ENCODE measurements around the gene FOXL3. TPM values are rescaled to one million over a fixed set of nuclear protein-coding genes. Genes with fewer than 3 reads are reported as not detected.

FOXL3 gene
- total RNA-seq, 4 donors from 2014 or later = not detected

DNA sequence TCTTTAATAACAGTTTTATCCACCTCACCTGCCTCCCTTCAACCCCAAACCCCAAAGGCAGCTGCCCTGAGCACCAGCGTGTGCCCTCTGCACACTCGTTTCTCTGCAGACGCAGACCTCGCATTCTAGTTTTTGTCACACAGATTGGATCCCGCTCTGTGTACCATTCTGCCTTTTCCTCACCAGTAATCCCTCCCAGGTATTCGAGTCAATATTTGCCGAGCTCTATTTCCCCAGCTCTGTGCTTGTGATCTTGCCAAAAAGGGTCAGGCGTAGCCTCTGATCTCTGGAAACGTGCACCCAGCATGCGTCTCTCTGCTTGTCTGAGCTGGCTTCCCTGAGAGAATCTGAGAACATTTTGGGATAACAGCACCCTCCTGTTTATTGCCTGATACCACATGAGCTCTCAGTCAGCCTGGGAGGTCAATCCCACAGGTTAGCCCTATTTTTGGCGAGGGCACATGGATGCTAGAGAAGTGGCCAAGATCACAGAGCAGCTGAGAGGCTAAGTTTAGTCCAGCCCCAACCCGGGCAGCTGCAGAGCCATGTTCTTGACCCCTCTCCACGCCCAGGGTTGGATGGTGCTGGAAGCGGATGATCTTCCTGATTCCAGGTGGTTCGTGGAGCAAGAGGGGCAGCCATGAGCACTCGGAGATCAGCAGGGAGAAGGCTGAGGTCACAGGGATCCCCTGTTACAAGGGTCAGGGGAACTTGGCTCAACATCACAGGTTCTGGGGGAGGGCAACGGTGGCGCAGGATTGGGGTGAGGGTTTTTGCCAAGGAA, 29.1 kb downstream of the FOXL3 start:
- no peak for DNase-seq
- Histone ChIP-seq H3K27me3 (no peaks in the 10 kb centered on the region), H3K27ac (no peak overlapping the region), H3K4me3 (no peak overlapping the region), H3K4me1 (no peaks in the 10 kb centered on the region), H3K36me3 (no peaks in the 10 kb centered on the region), H3K9me3 (no peaks in the 10 kb centered on the region)
- no peak for TF ChIP-seq POLR2A (IDR thresholded peaks at IDR 0.05)
- TF ChIP-seq, protein P1, sequence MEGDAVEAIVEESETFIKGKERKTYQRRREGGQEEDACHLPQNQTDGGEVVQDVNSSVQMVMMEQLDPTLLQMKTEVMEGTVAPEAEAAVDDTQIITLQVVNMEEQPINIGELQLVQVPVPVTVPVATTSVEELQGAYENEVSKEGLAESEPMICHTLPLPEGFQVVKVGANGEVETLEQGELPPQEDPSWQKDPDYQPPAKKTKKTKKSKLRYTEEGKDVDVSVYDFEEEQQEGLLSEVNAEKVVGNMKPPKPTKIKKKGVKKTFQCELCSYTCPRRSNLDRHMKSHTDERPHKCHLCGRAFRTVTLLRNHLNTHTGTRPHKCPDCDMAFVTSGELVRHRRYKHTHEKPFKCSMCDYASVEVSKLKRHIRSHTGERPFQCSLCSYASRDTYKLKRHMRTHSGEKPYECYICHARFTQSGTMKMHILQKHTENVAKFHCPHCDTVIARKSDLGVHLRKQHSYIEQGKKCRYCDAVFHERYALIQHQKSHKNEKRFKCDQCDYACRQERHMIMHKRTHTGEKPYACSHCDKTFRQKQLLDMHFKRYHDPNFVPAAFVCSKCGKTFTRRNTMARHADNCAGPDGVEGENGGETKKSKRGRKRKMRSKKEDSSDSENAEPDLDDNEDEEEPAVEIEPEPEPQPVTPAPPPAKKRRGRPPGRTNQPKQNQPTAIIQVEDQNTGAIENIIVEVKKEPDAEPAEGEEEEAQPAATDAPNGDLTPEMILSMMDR (IDR thresholded peaks at IDR 0.05) = no peak
- intact Hi-C loops (cut with DNase I; ENCODE audit: low total_unique reads) = no loop called here

DNA sequence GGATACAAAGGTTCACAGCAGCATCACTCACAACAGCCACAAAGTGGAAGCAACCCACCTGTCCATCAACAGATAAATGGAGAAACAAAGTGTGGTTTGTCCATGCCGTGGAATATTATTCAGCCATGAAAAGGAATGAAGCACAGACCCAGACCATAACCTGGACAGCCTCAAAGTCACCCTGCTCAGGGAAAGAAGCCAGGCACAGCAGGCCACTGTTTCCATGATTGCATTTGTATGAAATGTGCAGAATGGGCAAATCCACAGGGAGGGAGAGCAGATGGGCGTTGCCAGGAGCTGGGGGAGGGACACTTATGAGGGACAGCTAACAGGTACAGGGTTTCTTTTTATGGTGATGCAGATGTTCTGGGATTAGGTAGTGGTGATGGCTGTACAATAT, 30.3 kb downstream of the FOXL3 start:
- Histone ChIP-seq H3K27me3 (no peaks in the 10 kb centered on the region), H3K4me1 (no peaks in the 10 kb centered on the region), H3K4me3 (no peak overlapping the region), H3K36me3 (no peaks in the 10 kb centered on the region), H3K9me3 (no peaks in the 10 kb centered on the region), H3K27ac (no peak overlapping the region)
- intact Hi-C loops (cut with DNase I; ENCODE audit: low total_unique reads) = loop anchor here (10.0 kb wide), 1 partner anchor 315 kb away; no protein-coding TSS in a partner anchor
- TF ChIP-seq, protein P1 (IDR thresholded peaks at IDR 0.05) = no peak
- no peak for TF ChIP-seq POLR2A (IDR thresholded peaks at IDR 0.05)
- no peak for DNase-seq

DNA sequence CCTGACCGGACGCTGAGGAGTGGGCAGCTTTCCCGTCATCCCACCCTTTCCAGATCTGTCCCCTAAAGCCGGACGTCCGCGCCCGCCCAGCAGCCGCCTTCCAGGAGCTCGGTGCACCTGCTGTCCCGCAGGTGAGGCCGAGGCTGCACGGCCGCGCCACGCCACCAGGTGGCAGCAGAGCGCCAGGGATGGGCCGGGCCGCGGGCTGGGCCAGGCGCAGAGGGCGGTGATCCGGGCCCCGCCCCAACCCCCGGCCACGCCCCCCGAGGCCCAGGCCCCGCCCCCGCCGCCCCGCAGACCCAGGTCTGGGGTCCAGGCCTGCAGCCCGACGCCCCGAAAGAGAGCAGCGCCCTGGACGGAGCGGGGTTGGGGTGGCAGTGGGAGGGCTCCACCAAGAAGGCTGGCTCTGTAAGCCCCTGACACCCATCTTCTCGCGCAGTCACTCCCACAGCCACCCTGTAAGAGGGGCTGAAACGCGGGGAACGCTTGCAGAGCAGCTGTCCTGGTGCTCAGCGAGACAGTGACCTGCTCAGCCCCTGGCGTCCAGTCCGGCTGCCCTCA, 32.2 kb downstream of the FOXL3 start:
- Histone ChIP-seq H3K9me3 (no peaks in the 10 kb centered on the region), H3K27me3 (no peaks in the 10 kb centered on the region), H3K4me3 (peak overlapping the region in 1 of 2 donors; percentile 13), H3K27ac (no peak overlapping the region), H3K36me3 (no peaks in the 10 kb centered on the region), H3K4me1 (no peaks in the 10 kb centered on the region)
- DNase-seq = peak; percentile 46 to 75
- TF ChIP-seq, protein P1 (IDR thresholded peaks at IDR 0.05) = peak; percentile 84 to 98 (median 93)
- no peak for TF ChIP-seq POLR2A (IDR thresholded peaks at IDR 0.05)
- intact Hi-C loops (cut with DNase I; ENCODE audit: low total_unique reads) = loop anchor here (10.0 kb wide), 1 partner anchor 313 kb away; no protein-coding TSS in a partner anchor

DNA sequence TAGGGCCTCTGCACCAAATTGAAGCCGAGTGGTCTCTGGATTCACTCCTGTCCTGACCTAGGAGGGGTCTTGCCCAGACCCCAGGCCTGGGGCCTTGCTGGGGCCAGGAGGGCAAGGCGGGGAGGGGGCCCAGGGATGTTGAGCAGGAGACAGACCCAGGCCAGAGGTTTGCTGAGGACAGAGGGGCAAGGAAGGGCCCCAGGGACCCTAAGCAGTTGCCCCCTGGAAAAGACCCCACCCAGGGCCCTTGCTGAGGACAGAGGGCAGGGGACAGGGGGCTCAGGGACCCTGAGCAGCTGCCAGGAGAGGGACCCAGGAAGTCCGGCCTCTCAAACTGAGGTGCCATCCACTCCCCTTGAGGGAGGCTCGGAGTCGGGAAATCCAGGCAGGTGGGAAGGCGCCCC, 32.7 kb downstream of the FOXL3 start:
- Histone ChIP-seq H3K9me3 (no peaks in the 10 kb centered on the region), H3K36me3 (no peaks in the 10 kb centered on the region), H3K27ac (no peak overlapping the region), H3K4me1 (no peaks in the 10 kb centered on the region), H3K27me3 (no peaks in the 10 kb centered on the region), H3K4me3 (no peak overlapping the region)
- DNase-seq = no peak
- TF ChIP-seq POLR2A (IDR thresholded peaks at IDR 0.05) = no peak
- TF ChIP-seq, protein P1 (IDR thresholded peaks at IDR 0.05) = no peak
- intact Hi-C loops (cut with DNase I; ENCODE audit: low total_unique reads) = loop anchor here (10.0 kb wide), 1 partner anchor 312 kb away; no protein-coding TSS in a partner anchor

DNA sequence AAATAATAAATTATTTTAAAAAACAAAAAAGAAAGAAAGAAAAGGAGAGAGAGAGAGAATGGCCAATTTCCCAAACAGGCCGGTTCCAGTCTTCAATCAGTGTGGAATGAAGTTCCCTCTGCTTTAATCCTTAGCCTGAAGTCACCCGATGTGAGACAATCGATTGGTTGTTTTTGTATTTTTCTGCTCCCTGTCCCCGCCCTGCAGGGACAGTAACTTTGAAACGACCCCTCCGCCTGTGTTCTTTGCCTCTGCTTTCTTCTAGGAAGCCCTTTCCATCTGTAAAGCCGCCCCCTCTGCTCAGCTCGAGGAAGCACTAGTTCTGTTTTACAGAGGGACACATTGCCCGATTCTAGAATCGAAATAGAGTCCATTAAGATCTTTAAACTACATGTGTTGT, 33.4 kb downstream of the FOXL3 start:
- no peak overlapping the region for H3K4me3 ChIP-seq
- no peaks in the 10 kb centered on the region for H3K4me1 ChIP-seq
- H3K27ac ChIP-seq = no peak overlapping the region
- no peak for DNase-seq
- H3K27me3 ChIP-seq = no peaks in the 10 kb centered on the region
- no peaks in the 10 kb centered on the region for H3K36me3 ChIP-seq
- H3K9me3 ChIP-seq = no peaks in the 10 kb centered on the region
- TF ChIP-seq POLR2A (IDR thresholded peaks at IDR 0.05) = no peak
- TF ChIP-seq, protein P1 (IDR thresholded peaks at IDR 0.05) = no peak
- intact Hi-C loops (cut with DNase I; ENCODE audit: low total_unique reads) = loop anchor here (10.0 kb wide), 1 partner anchor 311 kb away; no protein-coding TSS in a partner anchor

Data from uterus (tissue), 4 donors.